ENCODE results near the gene GCGR.

Gene GCGR

DNA sequence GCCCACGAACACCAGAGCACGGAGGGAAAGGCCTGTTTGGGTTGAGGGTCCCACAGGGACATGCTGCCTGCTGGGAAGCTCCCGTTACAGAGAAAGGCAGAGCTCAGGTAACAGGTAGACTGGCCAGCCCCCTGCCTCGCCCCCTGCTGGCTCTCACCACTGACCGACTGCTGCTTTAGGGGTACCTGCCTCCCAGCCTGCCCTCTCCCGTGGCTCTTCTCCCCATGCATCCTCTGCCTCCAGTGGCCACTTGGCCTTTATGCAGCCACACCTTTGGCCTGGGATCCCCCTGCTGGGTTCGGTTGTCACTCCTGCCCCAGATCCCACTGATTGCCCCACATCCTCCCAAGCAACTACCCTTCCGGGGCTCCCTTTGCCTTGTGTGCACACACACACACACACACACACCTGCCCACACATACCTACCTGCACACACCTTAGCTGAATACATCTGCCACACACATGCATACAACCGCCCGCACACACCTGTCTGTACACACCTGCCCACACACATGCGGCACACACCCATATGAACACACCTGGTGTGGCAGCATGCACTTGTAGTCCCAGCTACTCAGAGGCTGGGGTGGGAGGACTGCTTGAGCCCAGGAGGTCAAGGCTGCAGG lies 22.0 kb downstream of the GCGR start:
- no peak overlapping the region for H3K4me3 ChIP-seq (ENCODE audit: low read length)
- no peak for DNase-seq (ENCODE audit: low read depth)
- TF ChIP-seq, protein P1, sequence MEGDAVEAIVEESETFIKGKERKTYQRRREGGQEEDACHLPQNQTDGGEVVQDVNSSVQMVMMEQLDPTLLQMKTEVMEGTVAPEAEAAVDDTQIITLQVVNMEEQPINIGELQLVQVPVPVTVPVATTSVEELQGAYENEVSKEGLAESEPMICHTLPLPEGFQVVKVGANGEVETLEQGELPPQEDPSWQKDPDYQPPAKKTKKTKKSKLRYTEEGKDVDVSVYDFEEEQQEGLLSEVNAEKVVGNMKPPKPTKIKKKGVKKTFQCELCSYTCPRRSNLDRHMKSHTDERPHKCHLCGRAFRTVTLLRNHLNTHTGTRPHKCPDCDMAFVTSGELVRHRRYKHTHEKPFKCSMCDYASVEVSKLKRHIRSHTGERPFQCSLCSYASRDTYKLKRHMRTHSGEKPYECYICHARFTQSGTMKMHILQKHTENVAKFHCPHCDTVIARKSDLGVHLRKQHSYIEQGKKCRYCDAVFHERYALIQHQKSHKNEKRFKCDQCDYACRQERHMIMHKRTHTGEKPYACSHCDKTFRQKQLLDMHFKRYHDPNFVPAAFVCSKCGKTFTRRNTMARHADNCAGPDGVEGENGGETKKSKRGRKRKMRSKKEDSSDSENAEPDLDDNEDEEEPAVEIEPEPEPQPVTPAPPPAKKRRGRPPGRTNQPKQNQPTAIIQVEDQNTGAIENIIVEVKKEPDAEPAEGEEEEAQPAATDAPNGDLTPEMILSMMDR (IDR thresholded peaks at IDR 0.05; ENCODE audit: insufficient read depth, low read depth, low read length, missing control alignments): no peak

DNA sequence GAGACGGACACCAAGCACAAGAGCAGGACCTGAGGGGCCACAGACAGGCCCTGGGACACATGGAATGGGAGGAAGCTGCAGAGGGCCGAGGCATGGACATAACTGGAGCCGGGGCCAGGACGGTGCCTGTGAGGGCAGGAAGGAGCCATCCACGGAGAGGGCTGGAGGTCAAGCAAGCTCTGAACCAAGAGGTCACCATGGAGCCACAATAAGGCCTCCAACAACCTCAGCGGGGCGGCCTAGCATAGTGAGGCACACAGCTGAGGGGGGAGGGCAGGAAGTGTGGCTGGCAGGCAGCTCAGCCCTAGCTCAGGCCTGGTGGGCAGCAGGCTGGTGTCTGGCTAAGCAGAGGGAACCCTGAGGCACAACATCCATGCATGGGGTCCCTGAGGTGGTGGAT lies 24.7 kb downstream of the GCGR start:
- TF ChIP-seq, protein P1 (IDR thresholded peaks at IDR 0.05; ENCODE audit: insufficient read depth, low read depth, low read length, missing control alignments): no peak
- H3K4me3 ChIP-seq (ENCODE audit: low read length): no peak overlapping the region
- DNase-seq (ENCODE audit: low read depth): no peak

DNA sequence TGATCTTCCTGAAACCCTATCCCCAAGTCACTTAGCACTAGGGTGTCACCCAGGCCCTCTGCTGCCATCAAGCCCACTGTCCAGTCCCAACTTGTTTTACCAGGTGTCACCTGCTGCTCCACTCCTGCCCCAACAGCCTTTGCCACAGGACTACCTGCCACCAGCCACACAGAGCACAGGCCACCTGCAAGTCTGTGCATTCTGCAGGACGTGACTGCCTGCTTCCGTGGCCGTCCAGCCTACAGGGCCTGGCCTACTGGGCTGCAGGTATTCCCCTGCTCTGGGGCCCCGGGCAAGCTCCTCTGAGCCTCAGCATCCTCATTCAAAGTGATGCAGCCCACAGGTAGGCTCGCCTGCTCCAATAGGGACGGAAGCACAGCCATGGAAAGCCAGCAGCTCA lies 25.9 kb downstream of the GCGR start:
- H3K4me3 ChIP-seq (ENCODE audit: low read length): no peak overlapping the region
- DNase-seq (ENCODE audit: low read depth): no peak
- TF ChIP-seq, protein P1 (IDR thresholded peaks at IDR 0.05; ENCODE audit: insufficient read depth, low read depth, low read length, missing control alignments): no peak

DNA sequence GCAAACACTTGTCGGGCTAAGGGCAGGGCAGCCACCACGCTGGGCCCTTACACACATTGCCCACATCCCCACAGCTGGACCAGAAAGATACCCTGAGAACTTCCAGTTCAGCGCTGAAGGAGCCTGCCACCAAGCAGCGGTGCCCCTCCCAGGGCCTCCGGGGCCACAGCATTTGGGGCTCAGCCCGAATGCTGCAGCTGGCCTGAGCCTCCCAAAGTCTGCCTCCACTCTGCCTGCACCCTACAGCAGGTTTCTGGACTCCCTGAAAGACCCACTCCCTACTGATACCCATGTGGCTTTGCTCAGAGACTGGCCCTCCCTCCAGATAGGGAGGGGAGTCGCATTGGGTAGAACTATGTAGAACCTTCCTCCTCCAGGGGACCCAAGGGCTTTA lies 27.6 kb downstream of the GCGR start:
- TF ChIP-seq, protein P1 (IDR thresholded peaks at IDR 0.05; ENCODE audit: insufficient read depth, low read depth, low read length, missing control alignments): no peak
- H3K4me3 ChIP-seq (ENCODE audit: low read length): no peak overlapping the region
- no peak for DNase-seq (ENCODE audit: low read depth)

DNA sequence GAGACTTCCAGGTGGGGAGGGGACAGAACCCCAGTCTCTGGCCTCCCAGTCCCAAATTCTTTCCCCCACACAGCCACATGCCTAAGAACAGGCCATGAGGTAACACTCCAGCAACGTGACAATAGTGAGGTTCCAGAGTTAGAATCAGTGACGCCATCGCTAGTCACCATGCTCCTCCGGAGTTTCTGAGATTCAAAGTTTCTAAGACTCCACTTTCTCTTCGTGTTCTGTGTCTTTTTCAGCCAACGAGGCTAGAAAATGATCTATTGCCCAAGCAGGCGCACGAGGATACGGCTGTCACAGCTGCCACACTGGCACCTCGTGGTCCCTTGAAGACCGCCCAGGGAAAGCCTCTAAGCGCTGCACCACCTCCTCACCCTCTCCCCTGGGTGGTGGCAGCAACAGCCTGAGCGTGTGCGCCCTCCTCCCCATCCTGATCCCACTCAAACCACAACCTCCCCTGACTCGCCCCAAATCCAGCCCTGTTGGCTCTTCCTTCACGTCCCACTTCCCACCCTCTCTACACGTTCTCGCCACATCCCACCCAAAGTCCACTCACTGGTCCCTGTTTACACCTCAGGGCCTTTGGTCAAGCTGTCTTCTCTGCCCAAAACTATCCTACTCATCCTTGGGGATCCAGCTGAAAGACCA lies 28.1 kb downstream of the GCGR start:
- H3K4me3 ChIP-seq (ENCODE audit: low read length): peak overlapping the region; percentile 48
- DNase-seq (ENCODE audit: low read depth): peak; percentile 63
- TF ChIP-seq, protein P1 (IDR thresholded peaks at IDR 0.05; ENCODE audit: insufficient read depth, low read depth, low read length, missing control alignments): no peak

DNA sequence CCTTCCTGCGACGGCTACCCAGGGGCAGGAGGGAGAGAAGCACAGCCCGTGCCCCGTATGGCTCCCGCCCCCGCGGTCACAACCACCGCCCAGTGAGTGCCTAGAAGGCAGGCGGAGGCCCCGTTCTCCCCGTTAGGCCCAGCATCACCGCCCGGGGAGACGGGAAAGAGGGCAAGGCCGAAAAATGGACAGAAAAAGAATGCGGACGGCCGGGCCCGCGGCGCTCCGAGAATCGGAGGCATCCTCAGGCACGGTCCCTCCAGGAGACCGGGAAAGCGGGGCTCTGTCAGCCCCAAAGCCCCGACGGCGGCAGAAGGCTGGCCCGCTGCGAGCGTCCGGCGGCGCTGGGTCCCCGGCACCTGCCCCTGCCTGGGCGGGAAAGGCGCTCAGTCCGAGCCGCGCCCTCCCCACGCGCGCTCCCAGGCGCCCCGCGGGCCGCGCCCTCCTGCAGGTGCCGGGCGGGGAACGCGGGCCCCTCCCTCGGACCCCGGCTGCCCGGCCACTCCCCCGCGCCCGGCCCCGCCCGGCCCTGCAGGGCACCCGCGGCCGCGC lies 28.7 kb downstream of the GCGR start:
- DNase-seq (ENCODE audit: low read depth): peak; percentile 21
- TF ChIP-seq, protein P1 (IDR thresholded peaks at IDR 0.05; ENCODE audit: insufficient read depth, low read depth, low read length, missing control alignments): no peak
- H3K4me3 ChIP-seq (ENCODE audit: low read length): peak overlapping the region; percentile 48

Data from epithelial cell of esophagus (primary cell).